ENCODE data around the gene SIL1. TPM values are rescaled to one million over a fixed set of nuclear protein-coding genes. Genes with fewer than 3 reads are reported as not detected.
"Not testable (repeated sequence)": the region's sequence is repeated elsewhere in the genome, so short reads cannot be mapped to it uniquely, and the experiment has no call there.

SIL1 gene
- polyA plus RNA-seq, 3 donors: 52.1 to 59.7 (median 52.6) TPM

DNA sequence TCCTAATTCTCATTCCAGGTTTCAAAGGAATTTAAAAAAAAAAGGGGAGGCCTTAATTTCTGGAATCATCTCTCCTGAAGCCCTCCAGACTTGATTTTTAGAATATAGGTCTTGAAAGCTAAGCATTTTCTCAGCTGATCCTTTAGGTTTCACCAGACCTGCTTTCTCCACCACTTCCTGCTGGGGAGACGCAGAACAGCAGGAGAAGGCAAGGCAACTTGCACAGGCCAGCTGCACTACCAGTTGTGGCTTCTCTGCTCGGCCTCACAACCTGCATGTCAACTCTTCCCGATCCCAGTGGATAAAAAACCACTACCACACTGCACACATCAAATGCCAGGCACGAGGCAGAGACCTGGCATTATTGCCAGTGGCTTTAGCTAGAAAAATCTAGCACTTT lies 119.8 kb downstream of the SIL1 start:
- DNase-seq (ENCODE audit: low read depth in 3 of 3, low spot score in 2 of 3): no peak

DNA sequence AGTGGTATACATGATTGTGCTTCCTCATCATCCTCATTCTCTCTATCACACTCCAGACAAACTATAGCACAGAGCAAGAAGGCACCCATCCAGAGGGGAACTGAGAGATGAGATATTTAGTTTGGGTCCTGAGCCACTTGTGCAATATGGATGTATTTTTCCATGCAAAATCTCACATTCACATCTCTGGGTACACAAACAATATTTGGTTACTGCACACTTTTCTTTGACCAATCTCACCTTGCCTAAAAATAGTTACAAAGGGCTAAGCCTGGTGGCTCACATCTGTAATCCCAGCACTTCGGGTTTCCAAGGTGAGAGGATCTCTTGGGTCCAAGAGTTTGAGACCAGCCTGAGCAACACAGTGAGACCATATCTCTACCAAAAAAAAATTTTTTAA lies 120.3 kb downstream of the SIL1 start:
- no peak for DNase-seq (ENCODE audit: low read depth in 3 of 3, low spot score in 2 of 3)

DNA sequence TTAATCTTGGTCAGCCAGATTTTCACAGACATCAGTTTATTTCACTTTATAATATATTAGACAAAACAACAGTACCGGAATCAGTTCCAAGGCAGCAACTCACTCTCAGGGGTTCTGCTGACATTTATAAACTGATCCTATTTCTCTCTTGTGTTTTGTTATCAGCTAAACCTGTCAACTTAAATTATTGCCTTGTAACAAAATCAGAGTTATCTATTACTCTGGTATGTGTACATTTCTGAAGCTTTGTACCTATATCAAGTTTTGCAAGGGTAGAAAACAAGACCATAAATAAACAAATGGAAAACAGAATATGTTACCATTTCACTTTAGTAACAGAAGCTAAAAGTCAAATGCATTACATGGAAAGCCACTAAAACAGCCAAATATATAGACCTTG lies 122.1 kb downstream of the SIL1 start:
- peak in 2 of 3 donors; percentile 59 to 62 for DNase-seq (ENCODE audit: low read depth in 3 of 3, low spot score in 2 of 3)

DNA sequence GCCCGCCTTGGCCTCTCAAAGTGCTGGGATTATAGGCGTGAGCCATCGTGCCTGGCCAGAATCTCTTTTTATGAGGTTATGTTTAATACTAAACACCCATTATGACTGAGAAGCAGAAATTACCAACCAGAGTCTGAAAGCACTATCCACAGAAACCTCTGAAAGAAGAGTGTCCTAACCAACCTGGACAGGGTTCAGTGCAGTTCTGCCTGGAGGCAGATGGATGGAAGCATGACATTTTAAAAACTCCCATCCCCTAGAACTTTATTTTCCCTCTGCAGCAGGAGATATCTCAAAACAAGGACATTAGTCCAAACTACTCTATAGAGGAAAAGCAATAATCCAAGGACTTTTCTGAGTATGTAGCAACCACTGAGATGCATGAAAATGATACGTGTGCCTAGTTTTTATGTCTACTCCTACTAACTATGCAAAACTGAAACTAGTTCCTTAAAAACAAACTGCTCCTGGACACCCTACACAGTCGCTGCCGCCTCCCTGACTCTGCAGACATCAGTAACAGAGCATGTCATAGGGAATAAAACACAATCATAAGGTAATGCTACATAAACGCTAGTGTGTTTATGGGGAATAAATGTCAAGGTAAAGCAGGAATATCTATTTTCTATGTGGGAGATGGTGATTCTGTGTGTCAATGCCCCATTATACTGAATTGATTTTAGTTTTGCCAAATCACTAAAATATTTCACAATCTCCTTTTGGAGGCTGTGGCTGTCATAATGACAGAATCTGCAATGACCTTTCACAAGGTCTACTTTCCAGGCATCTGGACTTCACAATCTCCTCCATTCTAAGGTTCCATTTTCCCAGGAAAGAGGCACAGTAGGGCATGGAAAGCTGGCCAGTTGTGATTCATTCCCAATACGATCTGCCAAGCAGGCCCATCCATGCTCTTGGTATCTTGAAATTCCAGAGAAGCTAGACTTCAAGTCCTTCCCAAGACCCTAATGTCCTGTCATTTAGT lies 122.8 kb downstream of the SIL1 start:
- no peak for DNase-seq (ENCODE audit: low read depth in 3 of 3, low spot score in 2 of 3)

DNA sequence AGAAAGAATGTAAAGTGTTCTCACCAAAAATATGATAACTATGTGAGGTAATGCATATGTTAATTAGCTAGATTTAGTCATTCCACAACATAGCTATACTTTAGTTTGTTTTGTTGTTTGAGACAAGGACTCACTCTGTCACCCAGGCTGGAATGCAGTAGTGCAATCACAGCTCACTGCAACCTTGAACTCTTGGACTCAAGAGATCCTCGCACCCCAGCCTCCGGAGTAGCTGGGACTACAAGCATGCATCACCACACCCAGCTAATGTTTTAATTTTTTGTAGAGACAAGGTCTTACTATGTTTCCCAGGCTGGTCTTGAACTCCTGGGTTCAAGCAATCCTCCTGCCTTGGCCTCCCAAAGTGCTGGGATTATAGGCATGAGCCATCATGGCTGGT lies 124.2 kb downstream of the SIL1 start:
- not testable (repeated sequence) for DNase-seq (ENCODE audit: low read depth in 3 of 3, low spot score in 2 of 3)

DNA sequence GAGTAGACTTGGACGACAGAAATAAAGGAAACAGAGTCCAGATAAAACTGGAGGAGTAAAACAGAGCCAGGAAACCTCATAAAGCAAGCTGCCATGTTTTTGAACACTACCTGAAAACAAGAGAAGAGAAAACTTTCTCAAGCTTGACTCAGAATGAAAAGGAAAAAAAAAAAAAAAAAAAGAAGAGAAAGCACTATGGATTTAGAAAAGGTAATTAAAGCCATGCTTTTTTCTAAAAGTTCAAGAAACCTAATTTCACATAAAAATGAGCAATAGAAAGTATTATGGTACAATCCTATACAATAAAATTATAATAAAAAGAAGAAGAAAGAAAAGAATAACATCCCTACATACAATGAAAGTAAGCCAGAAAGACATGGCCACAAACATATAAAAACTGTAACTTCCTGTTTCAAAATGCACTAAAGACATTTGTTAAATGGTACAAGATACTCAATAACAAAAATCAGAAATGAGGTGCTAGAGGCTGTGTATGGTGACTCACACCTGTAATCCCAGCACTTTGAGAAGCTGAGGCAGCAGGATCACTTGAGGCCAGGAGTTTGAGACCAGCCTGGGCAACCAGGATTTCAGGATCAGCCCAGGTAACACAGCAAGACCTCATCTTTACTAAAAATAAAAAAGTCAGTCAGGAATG lies 129.5 kb downstream of the SIL1 start:
- no peak for DNase-seq (ENCODE audit: low read depth in 3 of 3, low spot score in 2 of 3)

DNA sequence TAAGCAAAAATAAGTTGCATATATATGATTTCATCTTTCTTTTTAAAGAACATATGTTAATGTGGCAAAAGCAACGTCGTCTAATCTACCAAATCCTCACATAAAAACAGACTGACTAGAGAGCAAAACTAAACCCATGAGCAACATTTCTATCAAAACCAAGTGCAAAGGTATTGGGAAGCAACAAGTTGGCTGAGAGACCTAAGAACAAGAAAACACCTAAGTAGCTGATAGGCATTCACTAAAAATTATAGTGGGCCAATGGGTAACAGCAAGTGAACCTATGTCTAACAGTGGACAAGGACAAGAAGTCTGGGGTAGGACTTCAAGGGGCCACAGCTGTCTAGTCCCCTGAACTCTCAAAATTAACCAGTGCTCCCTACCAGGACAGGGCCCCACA lies 130.1 kb downstream of the SIL1 start:
- DNase-seq (ENCODE audit: low read depth in 3 of 3, low spot score in 2 of 3): no peak

DNA sequence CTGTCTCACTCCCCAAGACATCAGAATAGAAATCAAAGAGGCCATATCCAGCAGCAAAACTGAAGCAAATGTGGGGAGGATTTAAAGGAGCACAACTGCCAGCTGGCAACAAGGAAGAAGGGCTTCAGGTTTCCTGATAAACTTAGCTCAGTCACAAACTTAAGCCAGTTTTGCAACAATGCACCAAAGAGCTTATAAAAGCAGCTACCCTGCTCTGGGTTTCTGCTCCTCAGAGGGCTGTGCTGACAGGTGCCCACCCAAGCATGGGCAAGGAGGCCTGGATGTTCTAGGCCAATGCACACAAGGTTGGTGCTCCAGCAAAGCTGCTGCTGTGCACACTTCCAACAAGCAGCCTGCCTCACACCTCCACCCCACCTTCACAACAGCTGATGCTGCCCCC lies 132.9 kb downstream of the SIL1 start:
- DNase-seq (ENCODE audit: low read depth in 3 of 3, low spot score in 2 of 3): no peak

DNA sequence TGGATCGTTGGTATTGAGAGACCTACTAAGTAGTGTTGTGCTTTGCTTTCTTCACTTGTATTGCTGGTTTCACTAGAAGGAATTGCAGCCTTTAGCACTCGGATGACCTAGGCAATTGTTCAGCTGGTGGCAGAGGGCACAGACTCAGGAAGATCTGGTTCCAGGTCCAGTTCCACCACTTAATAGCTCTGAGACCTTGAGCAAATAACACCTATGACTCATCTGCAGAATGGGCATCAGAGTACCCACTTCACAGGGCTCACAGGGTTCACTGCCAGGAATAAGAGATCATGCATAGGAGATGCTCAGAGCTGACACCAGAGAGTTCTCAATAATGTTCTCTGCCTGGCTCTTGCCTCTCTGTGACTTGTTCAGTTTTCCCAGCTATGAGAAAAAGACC lies 133.6 kb downstream of the SIL1 start:
- DNase-seq (ENCODE audit: low read depth in 3 of 3, low spot score in 2 of 3): no peak

DNA sequence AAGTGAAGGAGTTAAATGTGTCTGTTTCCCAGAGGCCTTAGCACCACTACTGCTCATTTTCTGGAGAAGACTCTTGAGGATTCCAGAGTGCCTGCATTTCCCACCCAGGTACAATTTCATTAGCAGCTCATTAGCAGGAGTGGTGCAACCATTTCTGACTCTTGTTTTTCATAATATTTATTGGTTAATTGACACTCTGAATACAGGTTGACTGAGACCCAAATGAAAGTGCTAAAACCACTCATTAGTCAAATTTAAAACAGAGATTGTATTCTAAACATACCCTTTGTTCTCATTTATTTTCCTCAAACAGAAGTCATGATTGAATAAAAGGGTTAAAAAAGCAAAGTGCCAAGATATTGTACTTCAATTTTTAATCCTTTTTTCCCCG lies 134.5 kb downstream of the SIL1 start:
- DNase-seq (ENCODE audit: low read depth in 3 of 3, low spot score in 2 of 3): no peak

DNA sequence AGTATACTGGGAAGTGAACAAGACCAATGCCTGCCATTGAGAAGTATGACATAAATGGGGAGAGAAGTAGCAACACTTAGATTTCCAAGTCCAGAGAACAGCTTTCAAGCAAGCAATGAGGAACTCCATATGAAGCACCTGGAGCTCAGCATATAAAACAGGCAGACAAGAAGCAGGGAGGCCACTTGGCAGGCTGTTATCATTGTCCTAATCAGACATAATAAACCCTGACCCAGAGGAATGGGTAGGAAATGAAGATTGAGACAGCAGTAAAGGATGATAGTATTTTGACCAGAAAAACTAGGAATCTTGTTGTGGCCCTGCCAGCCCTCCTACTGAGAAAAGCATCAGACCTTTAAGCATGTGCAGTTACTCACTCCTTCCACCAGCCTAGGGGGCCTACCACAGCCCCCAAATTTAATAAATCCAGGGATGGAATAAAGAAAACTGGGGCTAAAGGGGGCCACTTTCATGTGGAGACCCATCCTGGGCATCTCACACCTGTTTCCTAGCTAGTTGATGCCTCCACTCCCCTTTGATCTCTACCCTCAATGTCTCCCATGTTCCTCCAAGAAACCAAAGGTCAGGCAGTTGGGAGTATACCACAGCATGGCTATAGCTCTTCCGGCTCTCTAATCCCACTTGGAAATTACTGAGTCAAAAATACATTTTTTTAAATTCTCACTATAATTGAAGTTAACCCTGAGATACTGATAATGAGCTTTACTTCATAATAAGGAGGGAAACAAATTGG lies 135.1 kb downstream of the SIL1 start:
- DNase-seq (ENCODE audit: low read depth in 3 of 3, low spot score in 2 of 3): no peak

DNA sequence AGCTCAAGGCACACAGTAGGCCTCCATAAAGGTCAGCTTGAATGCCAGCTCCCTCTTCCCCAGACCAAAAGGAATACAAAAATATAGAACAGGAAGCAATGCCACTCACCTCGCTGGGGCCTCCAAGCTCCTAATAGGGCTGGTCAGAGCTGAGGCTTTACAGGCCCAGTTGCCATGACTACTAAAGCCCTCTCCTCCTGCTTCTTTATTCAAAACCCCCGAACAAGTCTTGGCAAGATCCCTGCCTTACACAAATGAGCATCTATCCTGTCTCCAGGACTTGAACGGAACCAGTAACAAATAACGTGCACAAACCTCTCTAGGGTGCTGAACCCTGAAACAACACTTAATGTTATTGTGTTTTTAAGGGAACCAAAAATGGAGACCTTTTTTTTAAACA lies 136.3 kb downstream of the SIL1 start:
- DNase-seq (ENCODE audit: low read depth in 3 of 3, low spot score in 2 of 3): no peak

DNA sequence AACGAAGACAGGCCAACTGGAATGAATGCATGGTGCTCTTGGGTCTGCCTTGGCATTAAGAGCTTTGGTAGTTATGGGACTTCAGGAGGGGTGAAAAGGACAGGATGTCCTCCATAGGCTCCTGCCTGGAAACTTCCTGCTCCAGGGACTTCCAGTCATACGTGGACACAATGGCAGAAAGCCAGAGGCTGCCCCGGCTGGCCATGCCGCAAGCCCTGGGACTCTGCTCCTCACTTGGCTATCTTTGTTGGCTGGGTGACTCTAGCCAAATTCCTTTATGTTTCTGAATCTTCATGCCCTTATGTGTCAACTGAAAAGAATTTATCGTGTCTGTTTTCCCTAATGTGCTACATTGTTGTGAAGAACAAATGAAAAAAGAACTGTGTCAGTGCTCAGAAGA lies 136.9 kb downstream of the SIL1 start:
- no peak for DNase-seq (ENCODE audit: low read depth in 3 of 3, low spot score in 2 of 3)

DNA sequence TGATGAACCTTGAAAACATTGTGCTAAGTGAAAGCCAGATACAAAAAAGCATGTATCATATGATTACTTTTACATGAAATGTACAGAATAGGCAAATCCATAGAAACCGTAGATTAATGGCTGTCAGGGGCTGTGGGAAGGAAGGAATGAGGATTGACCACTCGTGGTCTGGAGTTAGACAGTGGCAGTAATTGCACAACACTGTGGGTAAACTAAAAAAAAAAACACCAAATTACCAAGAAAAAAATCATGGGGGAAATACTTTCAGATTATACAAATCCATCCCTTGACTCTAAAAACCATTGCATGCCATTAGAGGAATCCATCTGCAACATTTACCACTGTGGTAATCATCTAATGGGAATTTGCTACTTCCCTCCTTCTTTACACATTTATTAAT lies 140.0 kb downstream of the SIL1 start:
- no peak for DNase-seq (ENCODE audit: low read depth in 3 of 3, low spot score in 2 of 3)

DNA sequence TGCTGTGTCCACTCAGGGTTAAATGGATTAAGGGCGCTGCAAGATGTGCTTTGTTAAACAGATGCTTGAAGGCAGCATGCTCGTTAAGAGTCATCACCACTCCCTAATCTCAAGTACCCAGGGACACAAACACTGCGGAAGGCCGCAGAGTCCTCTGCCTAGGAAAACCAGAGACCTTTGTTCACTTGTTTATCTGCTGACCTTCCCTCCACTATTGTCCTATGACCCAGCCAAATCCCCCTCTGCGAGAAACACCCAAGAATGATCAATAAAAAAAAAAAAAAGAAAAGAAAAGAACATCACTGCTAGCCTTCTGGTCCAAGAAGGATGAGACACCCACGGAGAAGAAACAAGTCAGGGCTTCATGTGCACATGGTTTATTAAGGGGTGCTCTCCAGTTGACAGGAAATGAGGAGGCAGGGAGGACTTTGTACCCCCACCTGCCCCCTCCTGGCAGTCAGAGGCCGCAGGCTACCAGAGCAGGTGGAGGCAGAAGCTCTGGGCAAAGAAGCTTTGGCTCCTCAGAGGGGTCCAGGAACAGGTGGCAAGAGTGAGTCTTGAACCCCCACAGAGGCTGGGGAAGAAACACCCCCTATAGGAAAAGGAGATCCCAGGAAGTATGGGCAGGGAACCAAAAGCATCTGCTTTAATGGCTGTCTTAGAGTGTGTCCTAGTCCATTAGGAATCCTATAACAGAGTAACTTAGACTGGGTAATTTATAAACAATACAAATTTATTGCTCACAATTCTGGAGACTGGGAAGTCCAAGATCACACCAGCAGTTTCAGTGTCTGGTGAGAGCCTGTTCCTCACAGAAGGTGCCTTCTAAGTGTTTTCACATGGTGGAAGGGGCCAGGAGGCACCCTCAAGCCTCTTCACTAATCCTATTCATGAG lies 140.9 kb downstream of the SIL1 start:
- not testable (repeated sequence) for DNase-seq (ENCODE audit: low read depth in 3 of 3, low spot score in 2 of 3)

DNA sequence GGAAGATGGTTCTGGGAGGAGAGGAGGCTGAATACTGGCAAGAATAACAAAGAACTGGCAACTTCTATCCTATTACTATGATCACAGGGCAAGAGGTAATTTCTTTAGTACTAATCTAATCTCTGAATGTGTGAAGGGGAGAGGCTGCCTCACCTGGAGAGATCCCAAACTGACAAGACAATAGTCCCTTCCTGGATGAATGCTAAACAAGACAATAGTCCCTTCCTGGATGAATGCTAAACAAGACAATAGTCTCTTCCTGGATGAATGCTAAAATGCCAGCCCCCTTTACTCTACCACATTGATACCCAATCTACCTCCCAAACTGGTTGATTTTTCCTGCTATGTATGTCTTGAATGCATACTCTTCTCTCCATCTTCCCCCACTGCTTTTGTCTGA lies 145.2 kb downstream of the SIL1 start:
- no peak for DNase-seq (ENCODE audit: low read depth in 3 of 3, low spot score in 2 of 3)

DNA sequence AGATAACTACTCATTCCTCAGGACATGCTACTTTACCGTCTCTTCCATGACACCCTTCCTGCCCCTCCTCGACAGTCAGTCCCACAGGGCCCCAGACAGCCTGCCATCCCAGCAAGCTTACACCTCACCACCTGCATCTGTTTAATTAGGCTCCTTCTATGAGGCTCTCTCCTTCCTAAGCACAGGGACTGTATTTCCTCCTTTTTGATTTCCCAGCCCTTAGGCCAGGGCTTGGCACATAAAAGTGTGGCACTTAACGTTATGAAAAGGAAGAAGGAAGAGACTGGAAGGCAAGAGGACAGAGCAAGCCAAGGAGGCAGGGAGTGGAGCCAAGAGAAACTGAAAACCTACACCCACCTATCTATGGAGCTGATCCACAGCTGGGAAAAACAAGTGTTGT lies 146.8 kb downstream of the SIL1 start:
- no peak for DNase-seq (ENCODE audit: low read depth in 3 of 3, low spot score in 2 of 3)

DNA sequence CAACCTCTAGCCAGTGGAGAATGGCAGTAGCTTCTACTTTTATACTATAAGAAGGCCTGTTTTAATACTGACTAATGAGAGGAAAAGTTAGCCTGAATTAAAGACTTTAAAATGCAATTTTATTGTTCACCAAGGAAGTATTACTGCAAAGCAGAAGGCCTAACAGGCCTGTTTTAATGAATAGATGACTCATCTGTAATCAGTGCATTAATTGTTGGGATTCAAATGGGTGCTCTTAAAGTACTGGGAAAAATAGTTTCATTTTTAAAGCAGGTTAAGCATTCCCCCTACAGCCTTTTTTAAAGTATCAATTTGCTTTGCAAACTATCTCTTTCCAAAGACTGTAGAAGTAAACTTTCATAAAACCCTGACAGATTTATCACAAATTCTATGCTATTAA lies 147.7 kb downstream of the SIL1 start:
- DNase-seq (ENCODE audit: low read depth in 3 of 3, low spot score in 2 of 3): no peak

DNA sequence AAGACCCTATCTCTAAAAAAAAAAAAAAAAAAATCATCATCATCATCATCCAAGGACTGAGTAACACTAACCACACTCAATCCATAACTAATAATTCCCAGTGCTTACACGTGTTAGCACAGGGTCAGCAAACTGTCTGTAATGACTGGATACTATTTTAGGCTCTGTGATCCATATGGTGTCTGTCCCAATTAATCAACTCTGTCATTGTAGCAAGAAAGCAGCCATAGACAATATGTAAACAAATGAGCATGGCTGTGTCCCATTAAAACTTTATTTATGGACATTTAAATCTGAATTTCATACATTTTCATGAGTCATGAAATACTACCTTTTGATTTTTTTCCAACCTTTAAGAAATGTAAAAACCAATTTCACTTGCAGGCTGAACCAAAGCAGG lies 148.4 kb downstream of the SIL1 start:
- DNase-seq (ENCODE audit: low read depth in 3 of 3, low spot score in 2 of 3): no peak

DNA sequence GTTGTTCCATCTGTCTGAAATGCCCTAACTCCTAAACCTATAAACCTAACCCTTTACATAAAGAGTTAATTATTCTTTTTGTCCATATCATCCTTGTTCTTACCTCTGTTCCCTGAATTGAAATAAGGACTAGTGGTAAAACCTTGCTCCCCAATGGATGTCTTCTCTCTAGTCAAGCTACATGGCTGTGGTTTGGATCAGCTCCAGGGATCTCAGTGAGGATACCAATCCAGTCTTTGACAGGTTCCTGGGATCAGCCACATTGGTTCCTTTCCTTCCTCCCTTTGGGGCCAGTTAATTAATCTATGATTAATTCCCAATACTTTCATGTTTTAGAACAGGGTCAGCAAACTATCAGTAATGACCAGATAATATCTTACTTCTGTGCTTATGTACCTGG lies 151.6 kb downstream of the SIL1 start:
- DNase-seq (ENCODE audit: low read depth in 3 of 3, low spot score in 2 of 3): no peak
